ENCODE data around the gene TP53I11.

The TP53I11 gene

DNA sequence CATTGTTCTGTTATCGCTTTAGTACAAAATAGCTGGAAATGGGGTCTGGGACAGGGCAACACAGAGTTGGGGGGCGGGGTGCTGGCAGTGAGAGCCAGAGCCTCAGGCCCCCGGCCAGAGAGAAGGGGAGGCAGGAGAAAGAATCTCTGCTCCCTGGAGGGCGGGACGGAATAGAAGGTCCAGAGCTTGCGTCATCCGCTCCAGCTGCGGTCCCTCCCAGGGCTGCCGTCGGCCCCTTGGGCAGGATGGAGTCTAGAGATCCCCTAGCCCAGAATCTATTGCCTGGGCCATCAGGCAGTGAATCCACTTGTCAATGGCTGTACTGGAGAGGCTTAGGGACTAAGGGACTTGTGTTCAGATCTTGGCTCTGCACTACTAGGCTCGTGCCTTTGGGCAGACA is 5.0 kb downstream of the TP53I11 start (continued):
- no peak for TF ChIP-seq CSDC2 (CRISPR knock-in tag; IDR thresholded peaks at IDR 0.05)

DNA sequence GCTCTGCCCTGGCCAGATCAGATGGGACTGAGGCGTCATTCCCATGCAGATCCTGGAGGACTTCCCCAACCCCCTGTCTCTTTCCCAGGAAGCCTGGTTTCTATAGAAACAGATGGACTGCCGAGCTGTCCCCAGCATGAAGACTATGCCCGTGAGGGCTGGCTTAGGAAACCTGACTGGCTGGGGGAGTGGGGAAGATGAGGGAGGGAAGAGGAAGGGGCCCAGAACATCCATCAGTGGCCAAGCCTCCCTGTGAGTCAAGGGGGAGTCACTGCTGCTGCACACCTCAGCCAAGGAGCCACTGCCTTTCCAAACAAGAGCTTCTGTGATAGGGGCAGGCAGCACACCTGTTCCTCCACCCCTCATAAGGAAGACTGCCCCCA is 5.8 kb downstream of the TP53I11 start:
- no peak for TF ChIP-seq ISL1 (CRISPR knock-in tag; IDR thresholded peaks at IDR 0.05)
- TF ChIP-seq CSDC2 (CRISPR knock-in tag; IDR thresholded peaks at IDR 0.05), result no peak
- TF ChIP-seq GLIS3 (CRISPR knock-in tag; IDR thresholded peaks at IDR 0.05), result no peak
- TF ChIP-seq ESRRG (CRISPR knock-in tag; IDR thresholded peaks at IDR 0.05), result no peak
- TF ChIP-seq ZFP30 (CRISPR knock-in tag; IDR thresholded peaks at IDR 0.05), result no peak
- no peak for TF ChIP-seq POU6F1 (CRISPR knock-in tag; IDR thresholded peaks at IDR 0.05; ENCODE audit: borderline replicate concordance, low read depth)
- no peak for TF ChIP-seq TSHZ2 (CRISPR knock-in tag; IDR thresholded peaks at IDR 0.05)
- TF ChIP-seq, protein P1, sequence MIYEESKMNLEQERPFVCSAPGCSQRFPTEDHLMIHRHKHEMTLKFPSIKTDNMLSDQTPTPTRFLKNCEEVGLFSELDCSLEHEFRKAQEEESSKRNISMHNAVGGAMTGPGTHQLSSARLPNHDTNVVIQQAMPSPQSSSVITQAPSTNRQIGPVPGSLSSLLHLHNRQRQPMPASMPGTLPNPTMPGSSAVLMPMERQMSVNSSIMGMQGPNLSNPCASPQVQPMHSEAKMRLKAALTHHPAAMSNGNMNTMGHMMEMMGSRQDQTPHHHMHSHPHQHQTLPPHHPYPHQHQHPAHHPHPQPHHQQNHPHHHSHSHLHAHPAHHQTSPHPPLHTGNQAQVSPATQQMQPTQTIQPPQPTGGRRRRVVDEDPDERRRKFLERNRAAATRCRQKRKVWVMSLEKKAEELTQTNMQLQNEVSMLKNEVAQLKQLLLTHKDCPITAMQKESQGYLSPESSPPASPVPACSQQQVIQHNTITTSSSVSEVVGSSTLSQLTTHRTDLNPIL (CRISPR knock-in tag; IDR thresholded peaks at IDR 0.05; ENCODE audit: low read depth), result no peak
- no peak for TF ChIP-seq RARB (CRISPR knock-in tag; IDR thresholded peaks at IDR 0.05)
- TF ChIP-seq TOX (CRISPR knock-in tag; IDR thresholded peaks at IDR 0.05; ENCODE audit: borderline replicate concordance), result no peak
- no peak for TF ChIP-seq ZNF565 (CRISPR knock-in tag; conservative IDR thresholded peaks at IDR 0.05; ENCODE audit: low read depth)
- TF ChIP-seq ARNTL (CRISPR knock-in tag; IDR thresholded peaks at IDR 0.05; ENCODE audit: borderline replicate concordance, low read depth), result no peak
- TF ChIP-seq ZNF70 (CRISPR knock-in tag; IDR thresholded peaks at IDR 0.05), result no peak
- no peak for ATAC-seq

DNA sequence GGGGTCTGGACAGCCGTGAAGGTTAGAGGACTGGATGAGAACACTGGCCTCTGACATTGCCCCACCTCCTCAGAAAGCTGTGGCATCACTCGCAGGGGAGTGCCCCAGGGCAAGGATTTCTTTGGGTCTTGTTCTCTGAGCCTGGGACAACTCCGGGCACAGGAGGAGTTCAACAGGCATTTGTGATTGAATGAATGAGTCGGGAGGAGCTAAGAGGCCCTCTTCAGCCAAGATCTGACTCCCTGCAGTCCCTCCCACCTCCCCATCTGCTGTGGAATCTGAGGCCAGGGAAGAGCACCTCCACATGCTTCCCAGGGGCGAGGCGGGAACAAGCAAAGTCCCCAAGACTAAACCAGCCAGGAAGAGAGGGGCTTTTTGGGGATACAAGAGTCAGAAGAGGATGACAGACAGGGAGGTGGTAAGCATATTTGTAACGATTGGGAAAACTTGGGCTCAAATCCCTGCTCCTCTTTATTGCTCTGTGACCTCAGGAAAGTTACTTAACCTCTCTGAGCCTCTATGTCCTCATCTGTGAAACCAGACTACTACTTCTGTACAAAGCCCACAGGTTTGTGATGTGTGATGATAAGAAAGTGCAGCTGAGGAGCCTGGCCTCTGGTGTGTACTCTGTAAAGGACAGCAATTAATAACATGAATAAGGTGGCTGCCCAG is 6.4 kb downstream of the TP53I11 start:
- TF ChIP-seq ISL1 (CRISPR knock-in tag; IDR thresholded peaks at IDR 0.05), result no peak
- TF ChIP-seq, protein P2, sequence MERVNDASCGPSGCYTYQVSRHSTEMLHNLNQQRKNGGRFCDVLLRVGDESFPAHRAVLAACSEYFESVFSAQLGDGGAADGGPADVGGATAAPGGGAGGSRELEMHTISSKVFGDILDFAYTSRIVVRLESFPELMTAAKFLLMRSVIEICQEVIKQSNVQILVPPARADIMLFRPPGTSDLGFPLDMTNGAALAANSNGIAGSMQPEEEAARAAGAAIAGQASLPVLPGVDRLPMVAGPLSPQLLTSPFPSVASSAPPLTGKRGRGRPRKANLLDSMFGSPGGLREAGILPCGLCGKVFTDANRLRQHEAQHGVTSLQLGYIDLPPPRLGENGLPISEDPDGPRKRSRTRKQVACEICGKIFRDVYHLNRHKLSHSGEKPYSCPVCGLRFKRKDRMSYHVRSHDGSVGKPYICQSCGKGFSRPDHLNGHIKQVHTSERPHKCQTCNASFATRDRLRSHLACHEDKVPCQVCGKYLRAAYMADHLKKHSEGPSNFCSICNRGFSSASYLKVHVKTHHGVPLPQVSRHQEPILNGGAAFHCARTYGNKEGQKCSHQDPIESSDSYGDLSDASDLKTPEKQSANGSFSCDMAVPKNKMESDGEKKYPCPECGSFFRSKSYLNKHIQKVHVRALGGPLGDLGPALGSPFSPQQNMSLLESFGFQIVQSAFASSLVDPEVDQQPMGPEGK (CRISPR knock-in tag; IDR thresholded peaks at IDR 0.05; ENCODE audit: borderline replicate concordance), result no peak
- TF ChIP-seq ZFP30 (CRISPR knock-in tag; IDR thresholded peaks at IDR 0.05), result no peak
- no peak for TF ChIP-seq ESRRG (CRISPR knock-in tag; IDR thresholded peaks at IDR 0.05)
- no peak for ATAC-seq

- TF ChIP-seq CSDC2 (CRISPR knock-in tag; IDR thresholded peaks at IDR 0.05), result no peak
- no peak for TF ChIP-seq TSHZ2 (CRISPR knock-in tag; IDR thresholded peaks at IDR 0.05)
- no peak for TF ChIP-seq ZNF8 (CRISPR knock-in tag; IDR thresholded peaks at IDR 0.05)
- no peak for TF ChIP-seq OSR1 (CRISPR knock-in tag; IDR thresholded peaks at IDR 0.05)
- no peak for TF ChIP-seq ARNTL (CRISPR knock-in tag; IDR thresholded peaks at IDR 0.05; ENCODE audit: borderline replicate concordance, low read depth)
- no peak for TF ChIP-seq GLIS3 (CRISPR knock-in tag; IDR thresholded peaks at IDR 0.05)
- no peak for TF ChIP-seq PPARA (CRISPR knock-in tag; IDR thresholded peaks at IDR 0.05; ENCODE audit: borderline replicate concordance)
- TF ChIP-seq SNAI2 (CRISPR knock-in tag; IDR thresholded peaks at IDR 0.05), result no peak
- no peak for TF ChIP-seq ISL1 (CRISPR knock-in tag; IDR thresholded peaks at IDR 0.05)
- TF ChIP-seq TCF4 (CRISPR knock-in tag; IDR thresholded peaks at IDR 0.05; ENCODE audit: borderline replicate concordance), result no peak
- TF ChIP-seq, protein P2 (CRISPR knock-in tag; IDR thresholded peaks at IDR 0.05; ENCODE audit: borderline replicate concordance), result no peak
- no peak for TF ChIP-seq ESRRG (CRISPR knock-in tag; IDR thresholded peaks at IDR 0.05)
- no peak for TF ChIP-seq ZFP3 (CRISPR knock-in tag; IDR thresholded peaks at IDR 0.05)
- TF ChIP-seq, protein P3, sequence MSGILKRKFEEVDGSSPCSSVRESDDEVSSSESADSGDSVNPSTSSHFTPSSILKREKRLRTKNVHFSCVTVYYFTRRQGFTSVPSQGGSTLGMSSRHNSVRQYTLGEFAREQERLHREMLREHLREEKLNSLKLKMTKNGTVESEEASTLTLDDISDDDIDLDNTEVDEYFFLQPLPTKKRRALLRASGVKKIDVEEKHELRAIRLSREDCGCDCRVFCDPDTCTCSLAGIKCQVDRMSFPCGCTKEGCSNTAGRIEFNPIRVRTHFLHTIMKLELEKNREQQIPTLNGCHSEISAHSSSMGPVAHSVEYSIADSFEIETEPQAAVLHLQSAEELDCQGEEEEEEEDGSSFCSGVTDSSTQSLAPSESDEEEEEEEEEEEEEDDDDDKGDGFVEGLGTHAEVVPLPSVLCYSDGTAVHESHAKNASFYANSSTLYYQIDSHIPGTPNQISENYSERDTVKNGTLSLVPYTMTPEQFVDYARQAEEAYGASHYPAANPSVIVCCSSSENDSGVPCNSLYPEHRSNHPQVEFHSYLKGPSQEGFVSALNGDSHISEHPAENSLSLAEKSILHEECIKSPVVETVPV (CRISPR knock-in tag; IDR thresholded peaks at IDR 0.05), result no peak
- ATAC-seq, result no peak
These were observed 7.0 kb downstream of the TP53I11 start for GRCh38 chr11:44943696-44944095.
